Smooth muscle cell (in vitro differentiated cells): Measurements from ENCODE around the gene NFE2L2. TPM values are rescaled to one million over a fixed set of nuclear protein-coding genes. Genes with fewer than 3 reads are reported as not detected.

Experiments
- DNase-seq: peaks from one replicate; lab custom pipeline; 2025; ENCODE audit not compliant: unreplicated experiment; lab: John Stamatoyannopoulos, UW
- H2AFZ ChIP-seq: fragments of 200-600 bp; sonication (generic); 2 replicates; pipeline ENCODE4 v1.6.0; 2016; ENCODE audit warnings: antibody characterized with exemption, low read depth, mild to moderate bottlenecking
- H3F3A ChIP-seq: fragments of 200-600 bp; sonication (generic); 2 replicates; pipeline ENCODE4 v1.6.0; 2017; ENCODE audit warnings: antibody characterized with exemption, low read depth
- H3K27ac ChIP-seq: fragments of 200-600 bp; sonication (generic); 2 replicates; pipeline ENCODE4 v1.5.1; 2016; ENCODE audit warnings: low read depth, mild to moderate bottlenecking
- H3K27me3 ChIP-seq: fragments of 200-600 bp; sonication (generic); 2 replicates; pipeline ENCODE4 v1.6.1; 2016; ENCODE audit warnings: low read depth, mild to moderate bottlenecking
- H3K36me3 ChIP-seq: fragments of 200-600 bp; sonication (generic); 2 replicates; pipeline ENCODE4 v1.5.1; 2016; ENCODE audit warnings: low read depth
- H3K4me1 ChIP-seq: fragments of 200-600 bp; sonication (generic); 2 replicates; pipeline ENCODE4 v1.5.1; 2016; ENCODE audit warnings: low read depth
- H3K4me2 ChIP-seq: fragments of 200-600 bp; sonication (generic); 2 replicates; pipeline ENCODE4 v1.6.0; 2016; ENCODE audit warnings: mild to moderate bottlenecking
- H3K4me3 ChIP-seq: fragments of 200-600 bp; sonication (generic); 2 replicates; pipeline ENCODE4 v1.5.1; 2016; ENCODE audit warnings: mild to moderate bottlenecking
- H3K79me2 ChIP-seq: fragments of 200-600 bp; sonication (generic); 2 replicates; pipeline ENCODE4 v1.6.0; 2016; ENCODE audit warnings: low read depth, mild to moderate bottlenecking
- H3K9ac ChIP-seq: fragments of 200-600 bp; sonication (generic); 2 replicates; pipeline ENCODE4 v1.6.0; 2016; ENCODE audit warnings: low read depth
- H3K9me3 ChIP-seq: fragments of 200-600 bp; sonication (generic); replicated peaks from 2 replicates; pipeline ENCODE4 v1.5.1; 2016; ENCODE audit warnings: low read depth
- H4K20me1 ChIP-seq: fragments of 200-600 bp; sonication (generic); 2 replicates; pipeline ENCODE4 v1.6.0; 2016; ENCODE audit warnings: low read depth
- CTCF ChIP-seq: fragments of 200-600 bp; sonication (generic); IDR thresholded peaks from 2 replicates; pipeline ENCODE4 v1.5.1; 2017; ENCODE audit warnings: borderline replicate concordance, mild to moderate bottlenecking, antibody characterized with exemption; ENCODE audit not compliant: insufficient read depth, poor library complexity, severe bottlenecking
- WGBS: methylation state at CpG from one replicate; pipeline ENCODE4 v1.1.7; 2016; ENCODE audit warnings: low lambda C conversion rate; 5-methylcytosine and 5-hydroxymethylcytosine counted together
- polyA plus RNA-seq: library from polyadenylated mRNA; unstranded; fragments of >200 nt; fragmentation: Nextera tagmentation; extraction: Ambion mirVana; gene quantifications from 2 replicates; pipeline ENCODE4 v1.2.1, GENCODE V29; 2016
- total RNA-seq: library from RNA; depleted of rRNA; stranded (reverse); fragments of >200 nt; gene quantifications from 2 replicates; pipeline ENCODE4 v1.2.3, GENCODE V29; 2014

Gene NFE2L2
- total and polyA plus RNA-seq, 2 experiments from 2014 or later: 64.4 to 118 TPM

DNA sequence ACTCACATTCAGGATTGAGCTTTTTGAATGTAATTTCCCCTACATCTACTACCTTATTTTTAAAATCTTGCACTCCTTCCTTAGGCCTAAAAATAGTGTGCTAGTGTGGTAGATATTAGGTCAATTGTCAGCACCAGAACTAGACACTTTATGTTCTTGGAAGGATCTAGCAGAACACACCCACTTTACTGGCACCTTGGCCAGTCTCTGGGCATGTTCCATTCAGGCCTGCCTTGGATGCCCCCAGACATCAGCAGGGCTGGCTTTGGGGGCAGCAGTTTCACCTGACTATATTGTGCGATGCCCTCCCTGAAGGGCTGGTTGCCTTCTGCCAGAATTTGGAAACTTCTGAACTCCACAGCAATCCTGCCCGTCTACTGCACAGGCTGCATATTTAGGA lies 15.3 kb upstream of the NFE2L2 start:
- Histone ChIP-seq H4K20me1 (no peaks in the 10 kb centered on the region), H3K36me3 (no peaks in the 10 kb centered on the region), H3K79me2 (no peaks in the 10 kb centered on the region), H3K4me2 (no peak overlapping the region), H3K27me3 (no peaks in the 10 kb centered on the region), H3F3A (no peaks in the 10 kb centered on the region), H3K4me1 (no peaks in the 10 kb centered on the region), H3K4me3 (no peak overlapping the region), H3K9me3 (no peaks in the 10 kb centered on the region), H3K27ac (no peak overlapping the region), H3K9ac (no peak overlapping the region), H2AFZ (no peak overlapping the region)
- TF ChIP-seq CTCF: no peak
- 93% methylated on average over 2 of the region's 2 CpGs for WGBS
- no peak for DNase-seq

DNA sequence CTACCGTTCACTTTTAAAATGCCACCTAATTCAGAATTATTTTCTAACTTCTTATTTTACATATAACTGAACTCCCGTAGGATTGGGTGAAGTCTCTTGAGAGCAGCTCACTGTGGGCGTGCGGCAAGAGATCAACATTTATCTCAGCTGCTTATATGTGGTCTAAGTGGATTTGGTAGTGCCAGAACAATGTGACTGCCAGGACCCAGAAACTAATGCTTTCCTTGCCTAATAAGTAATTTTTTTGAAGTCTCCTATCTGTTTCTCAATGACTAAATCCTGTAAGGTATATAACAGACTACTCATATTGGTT lies 11.2 kb upstream of the NFE2L2 start:
- Histone ChIP-seq H3K79me2 (no peaks in the 10 kb centered on the region), H3K9ac (no peak overlapping the region), H3K4me2 (peak overlapping the region; percentile 71), H3K9me3 (no peaks in the 10 kb centered on the region), H3K4me1 (no peaks in the 10 kb centered on the region), H3F3A (no peaks in the 10 kb centered on the region), H3K27ac (peak overlapping the region; percentile 3), H3K36me3 (no peaks in the 10 kb centered on the region), H3K4me3 (peak overlapping the region; percentile 7), H2AFZ (no peak overlapping the region), H3K27me3 (no peaks in the 10 kb centered on the region), H4K20me1 (no peaks in the 10 kb centered on the region)
- 37% methylated on average over 4 of the region's 4 CpGs for WGBS
- TF ChIP-seq CTCF: no peak
- DNase-seq: no peak

GRCh38 chr2:177275040-177275742 lies 10.7 kb upstream of the NFE2L2 start:
- peak overlapping the region; percentile 3 for H3K27ac ChIP-seq
- H3K4me1 ChIP-seq: no peaks in the 10 kb centered on the region
- no peak for DNase-seq
- H3K4me2 ChIP-seq: peak overlapping the region; percentile 71
- no peaks in the 10 kb centered on the region for H3K9me3 ChIP-seq
- H3F3A ChIP-seq: no peaks in the 10 kb centered on the region
- WGBS: 76% methylated on average over 5 of the region's 5 CpGs
- no peak overlapping the region for H2AFZ ChIP-seq
- H3K9ac ChIP-seq: no peak overlapping the region
- H3K4me3 ChIP-seq: peak overlapping the region; percentile 7
- H3K27me3 ChIP-seq: no peaks in the 10 kb centered on the region
- H4K20me1 ChIP-seq: no peaks in the 10 kb centered on the region
- H3K36me3 ChIP-seq: no peaks in the 10 kb centered on the region
- H3K79me2 ChIP-seq: no peaks in the 10 kb centered on the region
- TF ChIP-seq CTCF: no peak

- no peak for TF ChIP-seq CTCF
- Histone ChIP-seq H3K4me1 (no peaks in the 10 kb centered on the region), H3F3A (no peaks in the 10 kb centered on the region), H3K4me3 (no peak overlapping the region), H2AFZ (no peak overlapping the region), H4K20me1 (no peaks in the 10 kb centered on the region), H3K36me3 (no peaks in the 10 kb centered on the region), H3K9ac (no peak overlapping the region), H3K9me3 (no peaks in the 10 kb centered on the region), H3K27me3 (no peaks in the 10 kb centered on the region), H3K27ac (no peak overlapping the region), H3K79me2 (no peaks in the 10 kb centered on the region), H3K4me2 (no peak overlapping the region)
- DNase-seq: no peak
- WGBS: 97% methylated on average over 3 of the region's 3 CpGs
Observed at GRCh38 chr2:177273408-177273807, 8.9 kb upstream of the NFE2L2 start.
